GM10266 (cell line): ENCODE data around the gene RBFOX1.

Experiments
- DNase-seq: peaks from one replicate; pipeline ENCODE4 v3.0.0; 2012; ENCODE audit errors: extremely low spot score
- TF ChIP-seq, protein P1 (sequence below): IDR thresholded peaks from 2 replicates; pipeline ENCODE4 v1.5.1; 2012; ENCODE audit warnings: mild to moderate bottlenecking, low read depth; ENCODE audit not compliant: control insufficient read depth, insufficient read depth; ENCODE audit errors: missing control alignments

Gene RBFOX1

DNA sequence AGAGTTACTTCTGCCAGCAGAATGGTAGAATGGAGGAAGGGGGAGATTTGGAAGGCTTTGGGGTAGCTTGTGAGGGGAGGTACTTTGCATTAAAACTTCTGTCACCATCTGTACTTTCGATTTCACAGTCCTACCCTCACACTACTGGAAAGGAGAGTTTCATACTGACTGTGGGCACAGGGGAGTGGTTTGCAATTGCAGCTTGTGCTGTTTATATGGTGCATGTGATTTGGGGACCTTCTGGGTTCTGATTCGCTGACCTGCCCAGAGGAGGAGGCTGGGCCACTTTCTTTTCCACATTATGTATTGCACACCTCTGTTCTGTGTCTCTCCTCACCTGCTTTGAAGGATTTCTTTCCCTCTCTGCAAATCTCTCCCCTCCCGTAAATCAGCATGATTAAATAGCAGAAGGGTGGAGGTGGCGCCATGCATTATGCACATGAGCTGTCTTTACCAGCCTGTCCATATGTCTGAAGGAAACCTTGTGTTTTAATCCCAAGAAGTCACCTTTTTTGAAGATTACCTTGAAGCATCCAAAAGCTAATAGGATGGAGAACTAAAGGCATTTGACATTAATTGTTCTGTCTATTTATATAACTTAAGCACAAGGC lies 90.9 kb downstream of the RBFOX1 start:
- TF ChIP-seq, protein P1, sequence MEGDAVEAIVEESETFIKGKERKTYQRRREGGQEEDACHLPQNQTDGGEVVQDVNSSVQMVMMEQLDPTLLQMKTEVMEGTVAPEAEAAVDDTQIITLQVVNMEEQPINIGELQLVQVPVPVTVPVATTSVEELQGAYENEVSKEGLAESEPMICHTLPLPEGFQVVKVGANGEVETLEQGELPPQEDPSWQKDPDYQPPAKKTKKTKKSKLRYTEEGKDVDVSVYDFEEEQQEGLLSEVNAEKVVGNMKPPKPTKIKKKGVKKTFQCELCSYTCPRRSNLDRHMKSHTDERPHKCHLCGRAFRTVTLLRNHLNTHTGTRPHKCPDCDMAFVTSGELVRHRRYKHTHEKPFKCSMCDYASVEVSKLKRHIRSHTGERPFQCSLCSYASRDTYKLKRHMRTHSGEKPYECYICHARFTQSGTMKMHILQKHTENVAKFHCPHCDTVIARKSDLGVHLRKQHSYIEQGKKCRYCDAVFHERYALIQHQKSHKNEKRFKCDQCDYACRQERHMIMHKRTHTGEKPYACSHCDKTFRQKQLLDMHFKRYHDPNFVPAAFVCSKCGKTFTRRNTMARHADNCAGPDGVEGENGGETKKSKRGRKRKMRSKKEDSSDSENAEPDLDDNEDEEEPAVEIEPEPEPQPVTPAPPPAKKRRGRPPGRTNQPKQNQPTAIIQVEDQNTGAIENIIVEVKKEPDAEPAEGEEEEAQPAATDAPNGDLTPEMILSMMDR: no peak
- no peak for DNase-seq

DNA sequence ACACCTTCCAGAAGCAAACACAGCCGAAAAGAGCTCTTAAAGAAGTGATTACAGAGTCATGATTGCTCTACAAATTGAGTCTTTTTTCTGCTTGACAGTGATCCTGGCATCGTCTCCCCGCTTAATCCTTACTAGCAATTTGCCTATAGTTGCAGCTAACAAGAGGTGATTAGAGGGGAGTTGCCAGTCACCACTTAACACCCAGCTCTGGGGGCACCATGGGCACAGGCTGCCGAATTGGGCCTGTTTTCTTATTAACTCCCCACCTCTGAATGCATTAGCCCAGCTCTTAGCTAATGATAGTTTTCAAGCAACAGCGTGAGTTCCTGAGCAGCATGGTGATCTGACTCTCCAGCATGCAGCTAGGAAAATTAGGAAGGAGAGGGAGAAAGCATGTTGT lies 93.5 kb downstream of the RBFOX1 start:
- TF ChIP-seq, protein P1: no peak

DNA sequence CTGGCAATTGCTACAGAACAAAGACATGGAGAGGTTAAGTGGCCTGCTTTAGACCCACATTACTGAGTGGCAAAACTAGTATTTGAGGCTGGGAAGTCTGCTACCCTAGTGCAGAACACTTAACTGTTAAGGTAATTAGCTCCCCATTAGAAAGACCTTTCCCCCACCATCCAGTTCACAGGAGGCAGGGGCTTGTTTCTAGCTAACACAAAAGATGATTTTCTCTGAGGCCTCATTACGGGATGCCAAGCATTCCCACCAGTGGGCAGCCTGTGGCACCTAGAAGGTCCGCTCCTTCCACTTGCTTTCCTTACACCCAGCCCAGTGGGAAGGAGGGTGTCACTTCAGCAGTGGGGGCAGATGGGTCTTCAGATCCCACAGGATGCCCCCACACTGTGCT lies 99.1 kb downstream of the RBFOX1 start:
- no peak for DNase-seq
- TF ChIP-seq, protein P1: no peak

More for the DNA sequence above, 93.5 kb downstream of the RBFOX1 start:
- no peak for DNase-seq

- TF ChIP-seq, protein P1: no peak
- no peak for DNase-seq
Measured at GRCh38 chr16:7436306-7436705, 103.7 kb downstream of the RBFOX1 start.

DNA sequence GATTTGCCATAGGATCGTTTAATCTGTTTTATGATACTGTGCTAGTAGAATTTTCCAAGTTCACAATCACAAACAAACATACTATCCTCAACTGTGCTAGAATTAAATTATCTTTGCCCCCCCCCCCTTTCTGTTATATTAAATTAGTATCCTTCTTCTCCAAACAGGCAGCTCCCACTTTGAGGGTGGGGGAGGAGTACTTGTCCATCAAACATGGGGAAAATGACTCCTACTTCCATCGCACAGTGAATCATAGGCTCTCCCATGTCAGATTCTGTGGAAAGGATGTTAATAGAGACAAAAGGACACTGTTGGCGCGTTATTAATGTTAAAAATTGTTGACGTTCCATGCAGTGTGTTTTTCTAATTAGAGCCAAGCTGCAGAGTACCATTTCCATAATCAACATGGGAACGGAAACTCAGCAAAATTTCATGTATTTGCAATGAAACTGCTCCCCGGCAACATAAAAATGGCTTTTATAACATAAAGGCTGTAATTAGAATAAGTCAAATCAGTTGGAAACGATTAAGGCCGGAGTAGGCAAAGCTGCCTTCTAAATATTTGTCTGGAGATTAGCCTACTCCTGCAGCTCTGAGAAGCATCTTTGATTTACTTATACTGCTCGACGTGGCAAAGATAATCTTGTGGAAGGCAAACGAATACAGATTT lies 104.6 kb downstream of the RBFOX1 start:
- TF ChIP-seq, protein P1: no peak
- no peak for DNase-seq

GRCh38 chr16:7437843-7438242 lies 105.2 kb downstream of the RBFOX1 start:
- no peak for DNase-seq
- TF ChIP-seq, protein P1: no peak

DNA sequence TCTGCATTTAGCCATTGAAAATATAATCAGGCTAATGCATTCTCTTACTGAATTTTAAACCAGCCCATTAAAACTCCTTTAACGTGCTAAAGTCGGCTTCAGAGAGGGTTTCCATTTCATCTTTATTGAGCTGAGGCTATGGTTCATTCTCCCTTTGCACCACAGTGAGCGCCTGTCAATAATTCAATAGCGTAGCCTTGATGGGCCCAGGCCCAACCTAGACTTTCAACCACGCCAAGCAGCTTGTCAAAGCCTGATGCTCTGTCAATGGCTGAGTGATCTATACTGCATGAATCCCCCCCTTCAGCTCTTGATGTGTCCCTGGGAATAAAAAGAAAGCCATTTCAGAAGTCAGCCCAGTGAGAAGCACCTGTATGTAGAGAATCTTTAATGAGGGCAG lies 106.0 kb downstream of the RBFOX1 start:
- TF ChIP-seq, protein P1: no peak
- no peak for DNase-seq
